Endodermal cell (in vitro differentiated cells): ENCODE measurements around the gene PRPS2. TPM values are rescaled to one million over a fixed set of nuclear protein-coding genes. Genes with fewer than 3 reads are reported as not detected.

Source experiments
- DNase-seq: peaks from one replicate; pipeline ENCODE4 v3.0.0-alpha.2; 2017
- H3K27ac ChIP-seq: 2 replicates; pipeline ENCODE4 v1.5.1; 2013; ENCODE audit warnings: mild to moderate bottlenecking, low read depth, low read length, moderate library complexity
- H3K27me3 ChIP-seq: 2 replicates; pipeline ENCODE4 v1.6.1; 2013; ENCODE audit warnings: mild to moderate bottlenecking, low read length, moderate library complexity; ENCODE audit not compliant: insufficient read depth, control insufficient read depth, poor library complexity, severe bottlenecking
- H3K36me3 ChIP-seq: 2 replicates; pipeline ENCODE4 v1.7.0; 2013; ENCODE audit warnings: mild to moderate bottlenecking, low read length, moderate library complexity; ENCODE audit not compliant: control insufficient read depth, insufficient read depth
- H3K4me1 ChIP-seq: one replicate; pipeline ENCODE4 v1.7.0; 2013; ENCODE audit warnings: low read length; ENCODE audit not compliant: control insufficient read depth, insufficient read depth
- H3K4me3 ChIP-seq: 2 replicates; pipeline ENCODE4 v1.5.1; 2013; ENCODE audit warnings: mild to moderate bottlenecking, low read length, moderate library complexity
- H3K9ac ChIP-seq: 2 replicates; pipeline ENCODE4 v1.6.1; 2013; ENCODE audit warnings: mild to moderate bottlenecking, low read length, moderate library complexity; ENCODE audit not compliant: poor library complexity, severe bottlenecking; ENCODE audit errors: extremely low read depth
- H3K9me3 ChIP-seq: 2 replicates; pipeline ENCODE4 v1.6.1; 2013; ENCODE audit warnings: mild to moderate bottlenecking, low read length, moderate library complexity; ENCODE audit not compliant: control insufficient read depth
- H3K27ac Mint-ChIP-seq: 2 replicates; pipeline ENCODE4 v1.8.0; 2020; ENCODE audit warnings: mixed read lengths
- H3K27me3 Mint-ChIP-seq: 2 replicates; pipeline ENCODE4 v1.8.0; 2021; ENCODE audit warnings: mild to moderate bottlenecking, mixed read lengths; ENCODE audit not compliant: insufficient read depth
- H3K36me3 Mint-ChIP-seq: 2 replicates; pipeline ENCODE4 v1.8.0; 2020; ENCODE audit warnings: low read depth, mixed read lengths
- H3K4me1 Mint-ChIP-seq: 2 replicates; pipeline ENCODE4 v1.8.0; 2020; ENCODE audit warnings: mixed read lengths
- H3K4me3 Mint-ChIP-seq: 2 replicates; pipeline ENCODE4 v1.8.0; 2020; ENCODE audit warnings: mild to moderate bottlenecking, moderate library complexity, mixed read lengths
- H3K9me3 Mint-ChIP-seq: 2 replicates; pipeline ENCODE4 v1.8.0; 2020; ENCODE audit warnings: mild to moderate bottlenecking, mixed read lengths
- WGBS, 2 experiments: methylation state at CpG; one replicate each; pipeline versions ENCODE4 v1.1.5 to v1.1.7; 2013; ENCODE audit warnings: missing lambda C conversion rate in 2 of 2, mixed read lengths in 1 of 2; ENCODE audit not compliant: insufficient coverage in 1 of 2, insufficient read length in 1 of 2; 5-methylcytosine and 5-hydroxymethylcytosine counted together
- total RNA-seq, 2 donors: library from RNA; stranded (reverse); fragmentation: NEBNext Ultra II Directional in 1 of 2; extraction: Animal tissue kit (Norgen Biotek cat#: 25700) in 1 of 2; gene quantifications; 2 replicates in 1 of 2; 3 replicates in 1 of 2; pipeline ENCODE4 v1.2.1, GENCODE V29; 2021
- TF ChIP-seq, protein P1 (sequence below): fragments of 200-600 bp; sonication (generic); conservative IDR thresholded peaks from 2 replicates; pipeline ENCODE4 v1.5.0; 2021; ENCODE audit warnings: antibody characterized with exemption, mild to moderate bottlenecking

PRPS2 gene
- total RNA-seq, 2 donors from 2014 or later = 12.4 to 17.2 TPM

DNA sequence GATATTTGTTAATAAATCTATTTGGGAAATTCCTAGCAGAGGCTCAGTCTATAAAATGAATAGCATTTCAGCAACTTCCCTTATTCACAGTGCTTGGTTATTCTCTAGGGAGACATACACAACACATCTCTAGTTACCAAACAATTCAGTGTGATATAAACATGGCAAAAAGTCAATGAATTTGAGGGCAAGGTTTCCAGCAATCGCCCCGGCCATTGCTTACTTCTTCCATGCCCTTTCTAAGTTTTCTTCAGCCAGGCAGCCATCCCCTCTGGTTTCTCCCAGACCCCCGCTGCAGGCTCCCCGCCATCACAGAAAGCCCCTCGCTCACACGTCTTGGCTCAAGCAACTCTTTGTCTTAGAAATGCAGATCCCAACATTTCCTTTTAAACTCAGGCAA lies 80.0 kb downstream of the PRPS2 start:
- Histone ChIP-seq H3K36me3 (no peaks in the 10 kb centered on the region), H3K9ac (no peak overlapping the region), H3K27me3 (no peaks in the 10 kb centered on the region), H3K27ac (no peak overlapping the region), H3K4me1 (no peaks in the 10 kb centered on the region), H3K4me3 (no peak overlapping the region), H3K9me3 (no peaks in the 10 kb centered on the region)
- Mint-ChIP-seq H3K36me3 (no peaks in the 10 kb centered on the region), H3K4me1 (peaks cover 6% of the 10 kb centered on the region), H3K27me3 (no peaks in the 10 kb centered on the region), H3K27ac (no peak overlapping the region), H3K4me3 (no peak overlapping the region), H3K9me3 (peaks cover 68% of the 10 kb centered on the region)
- DNase-seq = no peak
- WGBS, 2 experiments = 76% methylated on average over 6 of the region's 6 CpGs; no CpG with 5 or more reads in 1 of the 2 experiments
- TF ChIP-seq, protein P1, sequence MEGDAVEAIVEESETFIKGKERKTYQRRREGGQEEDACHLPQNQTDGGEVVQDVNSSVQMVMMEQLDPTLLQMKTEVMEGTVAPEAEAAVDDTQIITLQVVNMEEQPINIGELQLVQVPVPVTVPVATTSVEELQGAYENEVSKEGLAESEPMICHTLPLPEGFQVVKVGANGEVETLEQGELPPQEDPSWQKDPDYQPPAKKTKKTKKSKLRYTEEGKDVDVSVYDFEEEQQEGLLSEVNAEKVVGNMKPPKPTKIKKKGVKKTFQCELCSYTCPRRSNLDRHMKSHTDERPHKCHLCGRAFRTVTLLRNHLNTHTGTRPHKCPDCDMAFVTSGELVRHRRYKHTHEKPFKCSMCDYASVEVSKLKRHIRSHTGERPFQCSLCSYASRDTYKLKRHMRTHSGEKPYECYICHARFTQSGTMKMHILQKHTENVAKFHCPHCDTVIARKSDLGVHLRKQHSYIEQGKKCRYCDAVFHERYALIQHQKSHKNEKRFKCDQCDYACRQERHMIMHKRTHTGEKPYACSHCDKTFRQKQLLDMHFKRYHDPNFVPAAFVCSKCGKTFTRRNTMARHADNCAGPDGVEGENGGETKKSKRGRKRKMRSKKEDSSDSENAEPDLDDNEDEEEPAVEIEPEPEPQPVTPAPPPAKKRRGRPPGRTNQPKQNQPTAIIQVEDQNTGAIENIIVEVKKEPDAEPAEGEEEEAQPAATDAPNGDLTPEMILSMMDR = no peak

DNA sequence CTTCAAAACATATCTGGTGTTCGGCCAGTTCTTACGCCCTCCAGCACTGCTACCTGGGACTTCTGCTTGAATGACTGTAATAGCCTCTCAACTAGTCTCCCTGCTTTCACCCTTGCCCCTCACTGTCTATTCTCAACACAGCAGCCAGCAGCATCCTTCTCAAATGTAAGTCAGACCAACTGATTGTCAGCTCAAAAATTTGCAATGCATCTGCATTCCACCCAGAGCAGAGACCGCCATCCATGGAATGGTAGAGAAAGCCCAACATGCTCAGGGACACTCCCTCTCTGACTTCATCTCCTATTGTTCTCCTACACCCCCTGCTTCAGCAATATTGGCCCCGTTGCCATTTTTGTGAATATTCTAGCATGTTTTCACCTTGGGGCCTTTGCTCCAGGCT lies 81.5 kb downstream of the PRPS2 start:
- Mint-ChIP-seq H3K27me3 (no peaks in the 10 kb centered on the region), H3K4me1 (peaks cover 6% of the 10 kb centered on the region), H3K4me3 (no peak overlapping the region), H3K9me3 (peaks cover 71% of the 10 kb centered on the region), H3K27ac (no peak overlapping the region), H3K36me3 (no peaks in the 10 kb centered on the region)
- Histone ChIP-seq H3K4me3 (no peak overlapping the region), H3K36me3 (no peaks in the 10 kb centered on the region), H3K9me3 (no peaks in the 10 kb centered on the region), H3K27me3 (no peaks in the 10 kb centered on the region), H3K27ac (no peak overlapping the region), H3K9ac (no peak overlapping the region), H3K4me1 (no peaks in the 10 kb centered on the region)
- 60 to 84% methylated on average over 1 to 4 of the region's 4 CpGs for WGBS, 2 experiments
- DNase-seq = no peak
- TF ChIP-seq, protein P1 = no peak

Other genes with a start within 250 kb of the PRPS2 start
- not detected for gene TLR7, start 75.7 kb downstream of the PRPS2 start, total RNA-seq
- gene TLR8, start 115.2 kb downstream of the PRPS2 start, total RNA-seq = not detected
- gene TMSB4X, start 183.7 kb downstream of the PRPS2 start, total RNA-seq = 1,000 to 10,000 TPM; 1,539 to 2,456 TPM